HepG2 (cell line): ENCODE results near the gene SERTAD3. TPM values are rescaled to one million over a fixed set of nuclear protein-coding genes. Genes with fewer than 3 reads are reported as not detected.
A peak's percentile ranks its signal among the peaks of the same experiment; 100 is the strongest.

Experiments
- HMGXB4 ChIP-seq, 2 experiments: sonication (generic) in 1 of 2; formaldehyde crosslinking in 1 of 2; IDR thresholded peaks; 2 replicates each; pipeline versions ENCODE4 v1.4.0 to v1.6.1; 2018 to 2020; ENCODE audit warnings: missing genetic modification reagents in 2 of 2, borderline replicate concordance in 1 of 2, low read depth in 1 of 2, mild to moderate bottlenecking in 1 of 2, missing biosample characterization in 1 of 2
- IRF1 ChIP-seq: sonication (generic); formaldehyde crosslinking; IDR thresholded peaks from 2 replicates; pipeline ENCODE4 v1.4.0; 2020; ENCODE audit warnings: low read depth, mild to moderate bottlenecking, missing genetic modification reagents
- MXD4 ChIP-seq: IDR thresholded peaks from 2 replicates; pipeline ENCODE4 v1.6.1; 2016; ENCODE audit warnings: mild to moderate bottlenecking, missing biosample characterization, missing genetic modification reagents
- NCOR1 ChIP-seq: fragments of 200-600 bp; sonication (generic); IDR thresholded peaks from 2 replicates; pipeline ENCODE4 v1.7.0; 2017; ENCODE audit warnings: antibody characterized with exemption, low read length, borderline replicate concordance
- NFATC3 ChIP-seq: sonication (generic); formaldehyde crosslinking; IDR thresholded peaks from 2 replicates; pipeline ENCODE4 v1.5.1; 2020; ENCODE audit warnings: mild to moderate bottlenecking, missing genetic modification reagents
- NFKBIZ ChIP-seq: IDR thresholded peaks from 2 replicates; pipeline ENCODE4 v1.6.1; 2018; ENCODE audit warnings: missing genetic modification reagents, missing compliant biosample characterization
- REPIN1 ChIP-seq: sonication (generic); formaldehyde crosslinking; IDR thresholded peaks from 2 replicates; pipeline ENCODE4 v1.8.0; 2022; ENCODE audit warnings: missing genetic modification reagents, low read depth, mild to moderate bottlenecking, borderline replicate concordance
- SATB2 ChIP-seq: sonication (generic); formaldehyde crosslinking; IDR thresholded peaks from 2 replicates; pipeline ENCODE4 v1.5.0; 2020; ENCODE audit warnings: missing genetic modification reagents
- SNAPC4 ChIP-seq: sonication (generic); formaldehyde crosslinking; IDR thresholded peaks from 2 replicates; pipeline ENCODE4 v1.4.0; 2020; ENCODE audit warnings: mild to moderate bottlenecking, missing genetic modification reagents
- SRY ChIP-seq: sonication (generic); formaldehyde crosslinking; IDR thresholded peaks from 2 replicates; pipeline ENCODE4 v1.8.0; 2022; ENCODE audit warnings: mild to moderate bottlenecking, missing genetic modification reagents
- TBL1XR1 ChIP-seq: fragments of 150-350 bp; IDR thresholded peaks from 2 replicates; pipeline ENCODE4 v1.6.1; 2014; ENCODE audit warnings: borderline replicate concordance, low read length; ENCODE audit not compliant: partially characterized antibody
- ZNF329 ChIP-seq: sonication (generic); formaldehyde crosslinking; IDR thresholded peaks from 2 replicates; pipeline ENCODE4 v1.9.0; 2021; ENCODE audit warnings: low read depth, mild to moderate bottlenecking, missing genetic modification reagents
- ZNF431 ChIP-seq: sonication (generic); formaldehyde crosslinking; IDR thresholded peaks from 2 replicates; pipeline ENCODE4 v1.9.0; 2022; ENCODE audit warnings: missing genetic modification reagents, low read depth, mild to moderate bottlenecking, borderline replicate concordance
- ZNF569 ChIP-seq: sonication (generic); formaldehyde crosslinking; IDR thresholded peaks from 2 replicates; pipeline ENCODE4 v1.5.0; 2020; ENCODE audit warnings: mild to moderate bottlenecking, missing genetic modification reagents, moderate library complexity, borderline replicate concordance
- ZNF737 ChIP-seq: sonication (generic); formaldehyde crosslinking; IDR thresholded peaks from 2 replicates; pipeline ENCODE4 v1.5.0; 2020; ENCODE audit warnings: missing genetic modification reagents, mild to moderate bottlenecking, borderline replicate concordance
- ZNF770 ChIP-seq: sonication (generic); formaldehyde crosslinking; IDR thresholded peaks from 2 replicates; pipeline ENCODE4 v1.5.0; 2020; ENCODE audit warnings: mild to moderate bottlenecking, missing genetic modification reagents
- ZNF775 ChIP-seq: sonication (generic); formaldehyde crosslinking; IDR thresholded peaks from 2 replicates; pipeline ENCODE4 v1.4.0; 2020; ENCODE audit warnings: missing genetic modification reagents, mild to moderate bottlenecking, moderate library complexity, borderline replicate concordance
- ZNF891 ChIP-seq: sonication (generic); formaldehyde crosslinking; IDR thresholded peaks from 2 replicates; pipeline ENCODE4 v1.5.0; 2020; ENCODE audit warnings: mild to moderate bottlenecking, missing genetic modification reagents
- polyA plus RNA-seq, 8 experiments: library from polyadenylated mRNA; depleted of rRNA in 3 of 8; stranded (reverse) in 7 of 8; unstranded in 1 of 8; fragments of >200 nt; fragmentation: Illumina TruSeq in 4 of 8; extraction: Trizol in 4 of 8; gene quantifications; 2 replicates each; pipeline versions ENCODE4 v1.2.1 to v1.2.3, GENCODE V29; 2011 to 2016; ENCODE audit warnings: low read depth in 4 of 8, missing spikeins in 1 of 8, mixed read lengths in 1 of 8; ENCODE audit not compliant: insufficient read depth in 1 of 8
- total RNA-seq, 5 experiments: library from RNA; depleted of rRNA; stranded (reverse); fragments of >200 nt; fragmentation: Illumina TruSeq; extraction: Trizol; gene quantifications; 2 replicates each; pipeline ENCODE4 v1.2.3, GENCODE V29; 2016; ENCODE audit warnings: low read depth in 1 of 5

Gene SERTAD3
- total and polyA plus RNA-seq, 2 of the 13 experiments (the other 11 are each of a cell fraction or from before 2014, with no cell fraction given), result 9.6 to 16.9 TPM

- TF ChIP-seq ZNF891 (CRISPR knock-in tag) (no peak), HMGXB4 (CRISPR knock-in tag; IDR thresholded peaks at IDR 0.05; ENCODE audit: borderline replicate concordance in 1 of 2, low read depth in 1 of 2) (peak; percentile 61 to 82; a peak in 3 of 4 replicates), ZNF775 (CRISPR knock-in tag) (no peak), IRF1 (CRISPR knock-in tag) (no peak), NFKBIZ (CRISPR knock-in tag) (no peak; the same call in 1 of the 2 replicates), SATB2 (CRISPR knock-in tag) (no peak), NFATC3 (CRISPR knock-in tag) (no peak), REPIN1 (CRISPR knock-in tag) (no peak), ZNF737 (CRISPR knock-in tag) (no peak), SRY (CRISPR knock-in tag) (no peak), NCOR1 (no peak; the same call in 1 of the 2 replicates), SNAPC4 (CRISPR knock-in tag) (peak; percentile 96), ZNF431 (CRISPR knock-in tag) (no peak), ZNF329 (CRISPR knock-in tag) (0 out of 2 replicates have a peak, but pooled peaks have one; percentile 47), TBL1XR1 (peak; percentile 24), ZNF569 (CRISPR knock-in tag) (no peak), ZNF770 (CRISPR knock-in tag) (peak; percentile 67; the same call in 1 of the 2 replicates), MXD4 (peak; percentile 26; the same call in 1 of the 2 replicates)
Observed at GRCh38 chr19:40425450-40426287, 18.5 kb downstream of the SERTAD3 start, which contains the start of gene SERTAD1 (continued).
